Kidney epithelial cell (primary cell): ENCODE data around the gene SERPINA1. TPM values are rescaled to one million over a fixed set of nuclear protein-coding genes. Genes with fewer than 3 reads are reported as not detected.
"Not testable (repeated sequence)": the region's sequence is repeated elsewhere in the genome, so short reads cannot be mapped to it uniquely, and the experiment has no call there.

Experiments used
- DNase-seq: peaks from one replicate; pipeline ENCODE4 v3.0.0-alpha.2; 2010; ENCODE audit warnings: low read depth
- H3K27me3 ChIP-seq: 2 replicates; pipeline ENCODE4 v1.6.0; 2011; ENCODE audit warnings: low read length; ENCODE audit not compliant: control insufficient read depth, insufficient read depth
- H3K36me3 ChIP-seq: 2 replicates; pipeline ENCODE4 v1.5.1; 2011; ENCODE audit warnings: low read length; ENCODE audit not compliant: control insufficient read depth, insufficient read depth
- H3K4me3 ChIP-seq: 2 replicates; pipeline ENCODE4 v1.5.1; 2011; ENCODE audit warnings: low read depth, mild to moderate bottlenecking, control low read depth, low read length
- CTCF ChIP-seq: IDR thresholded peaks from 2 replicates; pipeline ENCODE4 v1.5.1; 2011; ENCODE audit warnings: mild to moderate bottlenecking, moderate library complexity, low read length, control low read depth, inconsistent platforms; ENCODE audit not compliant: insufficient read depth, poor library complexity, severe bottlenecking
- total RNA-seq: library from RNA; depleted of rRNA; stranded (reverse); fragments of >200 nt; gene quantifications from 2 replicates; pipeline ENCODE4 v1.2.3, GENCODE V29; 2015

The SERPINA1 gene
- total RNA-seq, 1 donor from 2014 or later, result 23.2 TPM

DNA sequence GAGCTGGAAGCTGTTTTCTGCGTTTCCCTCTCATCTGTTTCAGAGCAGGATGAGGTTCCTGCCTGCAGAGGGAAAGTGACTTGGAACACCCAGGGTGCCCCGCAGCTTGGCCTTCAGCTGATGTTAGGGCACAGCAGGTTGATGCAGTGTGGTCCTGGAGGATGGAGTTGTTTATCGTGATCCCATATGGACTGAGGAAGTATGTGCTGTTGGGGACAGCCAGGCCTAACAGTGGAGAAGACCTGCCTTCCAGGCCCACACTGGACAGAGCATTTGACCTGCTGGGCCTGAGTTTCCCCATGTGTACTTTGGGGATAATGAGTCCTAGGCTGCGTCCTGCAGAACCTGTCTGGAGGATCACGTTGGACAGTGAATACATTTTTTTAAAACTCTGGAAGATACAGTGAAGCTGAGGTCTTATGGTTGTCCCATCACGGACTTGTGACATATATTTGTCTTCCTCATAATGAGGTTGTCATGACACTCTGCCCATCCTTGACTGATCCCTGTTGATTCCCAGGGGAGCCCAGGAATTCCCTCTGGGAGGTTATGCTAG is 12.8 kb downstream of the SERPINA1 start:
- no peaks in the 10 kb centered on the region for H3K27me3 ChIP-seq
- H3K4me3 ChIP-seq, result no peak overlapping the region
- no peak for TF ChIP-seq CTCF
- no peak for DNase-seq
- H3K36me3 ChIP-seq, result no peaks in the 10 kb centered on the region

- H3K36me3 ChIP-seq, result no peaks in the 10 kb centered on the region
- DNase-seq, result no peak
- H3K4me3 ChIP-seq, result no peak overlapping the region
- no peak for TF ChIP-seq CTCF
- H3K27me3 ChIP-seq, result no peaks in the 10 kb centered on the region
Measured at GRCh38 chr14:94374749-94375260, 13.6 kb downstream of the SERPINA1 start.

DNA sequence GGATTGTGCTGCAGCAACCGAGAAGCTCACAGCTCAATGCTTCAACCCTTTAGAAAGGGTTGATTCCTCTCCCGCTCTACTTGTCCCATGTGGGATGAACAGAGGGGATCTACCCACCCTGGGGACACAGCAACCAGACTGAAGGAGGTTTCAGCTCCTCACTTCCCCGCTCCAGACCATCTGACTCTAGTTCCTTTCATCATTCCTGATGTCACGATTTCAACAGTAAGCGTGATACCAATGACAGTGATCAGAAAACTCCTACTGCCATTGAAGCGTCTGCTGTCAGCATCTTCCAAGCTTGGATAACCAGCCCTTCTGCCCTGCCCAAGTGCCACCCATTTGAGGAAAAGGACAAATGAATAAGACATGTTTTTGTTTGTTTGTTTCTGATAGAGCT is 14.3 kb downstream of the SERPINA1 start:
- H3K27me3 ChIP-seq, result no peaks in the 10 kb centered on the region
- H3K4me3 ChIP-seq, result no peak overlapping the region
- no peak for TF ChIP-seq CTCF

GRCh38 chr14:94373708-94374107 is 14.7 kb downstream of the SERPINA1 start:
- peak; percentile 96 for DNase-seq
- H3K36me3 ChIP-seq, result no peaks in the 10 kb centered on the region
- no peak for TF ChIP-seq CTCF

More for the DNA sequence above, 14.3 kb downstream of the SERPINA1 start:
- DNase-seq, result no peak
- H3K36me3 ChIP-seq, result no peaks in the 10 kb centered on the region

GRCh38 chr14:94372021-94372605 is 16.3 kb downstream of the SERPINA1 start:
- no peaks in the 10 kb centered on the region for H3K36me3 ChIP-seq
- no peak overlapping the region for H3K4me3 ChIP-seq
- DNase-seq, result no peak
- no peaks in the 10 kb centered on the region for H3K27me3 ChIP-seq
- no peak for TF ChIP-seq CTCF

More at GRCh38 chr14:94373708-94374107, 14.7 kb downstream of the SERPINA1 start:
- Histone ChIP-seq H3K27me3 (no peaks in the 10 kb centered on the region), H3K4me3 (no peak overlapping the region)

DNA sequence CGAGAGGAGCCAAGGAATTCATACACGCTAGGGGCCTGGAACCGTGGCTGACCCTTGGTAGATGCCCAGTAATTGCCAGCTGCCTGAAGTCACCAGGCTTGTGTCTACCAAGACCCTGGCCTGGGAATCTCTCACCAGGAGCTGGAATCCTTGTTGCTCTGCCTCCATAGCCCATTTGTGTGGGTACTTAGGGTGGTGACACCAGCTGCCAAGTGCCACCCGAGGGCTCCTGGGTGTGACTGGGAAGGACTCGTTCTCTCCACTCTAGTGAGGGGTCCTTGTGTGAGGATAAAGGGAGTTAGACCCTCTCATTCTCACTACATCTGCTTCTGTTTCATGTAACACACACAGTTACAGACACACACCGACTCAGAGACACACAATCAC is 17.9 kb downstream of the SERPINA1 start:
- no peak for DNase-seq
- Histone ChIP-seq H3K36me3 (no peaks in the 10 kb centered on the region), H3K27me3 (no peaks in the 10 kb centered on the region), H3K4me3 (no peak overlapping the region)
- TF ChIP-seq CTCF, result no peak

GRCh38 chr14:94369766-94370523 is 18.5 kb downstream of the SERPINA1 start:
- DNase-seq, result not testable (repeated sequence)

More at GRCh38 chr14:94369766-94370523, 18.5 kb downstream of the SERPINA1 start:
- not testable (repeated sequence) for H3K36me3 ChIP-seq, H3K4me3 ChIP-seq, H3K27me3 ChIP-seq
